CD4-positive, alpha-beta T cell treated with Interleukin-6 for 4 hours (primary cell): ENCODE data around the gene TSR1.

Source experiments
- DNase-seq: peaks from one replicate; pipeline ENCODE4 v3.0.0-alpha.2; 2020; ENCODE audit warnings: mixed read lengths

The TSR1 gene

GRCh38 chr17:2368359-2368758, 32.1 kb upstream of the TSR1 start:
- no peak for DNase-seq

GRCh38 chr17:2366747-2367494, 30.7 kb upstream of the TSR1 start:
- DNase-seq = no peak

- DNase-seq = no peak
These were observed 28.9 kb upstream of the TSR1 start for GRCh38 chr17:2365132-2365531.

- no peak for DNase-seq
These were observed 28.5 kb upstream of the TSR1 start for GRCh38 chr17:2364763-2365116.

- no peak for DNase-seq
These were observed 27.9 kb upstream of the TSR1 start for GRCh38 chr17:2363851-2364762.

GRCh38 chr17:2363318-2363717, 27.1 kb upstream of the TSR1 start:
- DNase-seq = no peak

- DNase-seq = no peak
These were observed 26.6 kb upstream of the TSR1 start for GRCh38 chr17:2362881-2363280.

GRCh38 chr17:2362416-2362815, 26.2 kb upstream of the TSR1 start:
- DNase-seq = no peak

- DNase-seq = no peak
These were observed 25.8 kb upstream of the TSR1 start for GRCh38 chr17:2362016-2362415.

GRCh38 chr17:2361010-2361760, 24.9 kb upstream of the TSR1 start:
- DNase-seq = no peak

- no peak for DNase-seq
These were observed 21.7 kb upstream of the TSR1 start for GRCh38 chr17:2357931-2358434.

- no peak for DNase-seq
These were observed 21.0 kb upstream of the TSR1 start for GRCh38 chr17:2357237-2357636.

- DNase-seq = no peak
These were observed 18.1 kb upstream of the TSR1 start for GRCh38 chr17:2354311-2354710.

GRCh38 chr17:2351269-2351668, 15.0 kb upstream of the TSR1 start:
- DNase-seq = no peak

GRCh38 chr17:2347805-2348685, 11.8 kb upstream of the TSR1 start:
- DNase-seq = no peak

- DNase-seq = no peak
These were observed 10.2 kb upstream of the TSR1 start for GRCh38 chr17:2346475-2346874.

- no peak for DNase-seq
These were observed 8.3 kb upstream of the TSR1 start for GRCh38 chr17:2344528-2344927.

- DNase-seq = peak; percentile 40
These were observed 7.2 kb upstream of the TSR1 start for GRCh38 chr17:2343421-2343820.

GRCh38 chr17:2338315-2338657, 2.0 kb upstream of the TSR1 start:
- peak; percentile 16 for DNase-seq

- peak; percentile 62 for DNase-seq
These were observed 1.5 kb upstream of the TSR1 start for GRCh38 chr17:2337544-2338314.

- peak; percentile 78 for DNase-seq
These were observed 741 bp upstream of the TSR1 start, which contains the start of gene SGSM2 for GRCh38 chr17:2336852-2337543. TSS of gene SGSM2 (plus strand) at chr17:2337501. CDS start at chr17:2337689, 188 bp downstream.
